HepG2 (cell line): ENCODE data around the gene MRPL14. TPM values are rescaled to one million over a fixed set of nuclear protein-coding genes. Genes with fewer than 3 reads are reported as not detected.

Source experiments
- ATAD3A ChIP-seq: sonication (generic); formaldehyde crosslinking; IDR thresholded peaks from 2 replicates; pipeline ENCODE4 v1.4.0; 2020; ENCODE audit warnings: missing genetic modification reagents
- CAMTA2 ChIP-seq: sonication (generic); formaldehyde crosslinking; IDR thresholded peaks from 2 replicates; pipeline ENCODE4 v1.4.0; 2020; ENCODE audit warnings: mild to moderate bottlenecking, missing genetic modification reagents, borderline replicate concordance
- DR1 ChIP-seq: sonication (generic); formaldehyde crosslinking; IDR thresholded peaks from 2 replicates; pipeline ENCODE4 v1.8.0; 2021; ENCODE audit warnings: mild to moderate bottlenecking, missing genetic modification reagents, inconsistent platforms
- ELF1 ChIP-seq: sonication (generic); formaldehyde crosslinking; IDR thresholded peaks from 2 replicates; pipeline ENCODE4 v1.4.0; 2020; ENCODE audit warnings: missing genetic modification reagents
- FOXK1 ChIP-seq: sonication (generic); formaldehyde crosslinking; IDR thresholded peaks from 2 replicates; pipeline ENCODE4 v1.4.0; 2020; ENCODE audit warnings: low read depth, missing genetic modification reagents, borderline replicate concordance
- GATAD1 ChIP-seq: IDR thresholded peaks from 2 replicates; pipeline ENCODE4 v1.6.1; 2016; ENCODE audit warnings: missing genetic modification reagents, missing compliant biosample characterization
- GFI1 ChIP-seq: sonication (generic); formaldehyde crosslinking; IDR thresholded peaks from 2 replicates; pipeline ENCODE4 v1.5.0; 2020; ENCODE audit warnings: missing genetic modification reagents, mild to moderate bottlenecking, borderline replicate concordance
- HES4 ChIP-seq: sonication (generic); formaldehyde crosslinking; IDR thresholded peaks from 2 replicates; pipeline ENCODE4 v1.9.0; 2021; ENCODE audit warnings: mild to moderate bottlenecking, missing genetic modification reagents, borderline replicate concordance
- HMGA1 ChIP-seq: sonication (generic); formaldehyde crosslinking; conservative IDR thresholded peaks from 2 replicates; pipeline ENCODE4 v1.4.0; 2020; ENCODE audit warnings: missing genetic modification reagents
- HOXA7 ChIP-seq: sonication (generic); formaldehyde crosslinking; IDR thresholded peaks from 2 replicates; pipeline ENCODE4 v1.8.1; 2022; ENCODE audit warnings: mild to moderate bottlenecking, missing genetic modification reagents, moderate library complexity
- KDM5A ChIP-seq: fragments of 200-600 bp; sonication (generic); IDR thresholded peaks from 2 replicates; pipeline ENCODE4 v1.7.0; 2018; ENCODE audit warnings: antibody characterized with exemption, mild to moderate bottlenecking, low read length, borderline replicate concordance
- KMT2A ChIP-seq: sonication (generic); formaldehyde crosslinking; IDR thresholded peaks from 2 replicates; pipeline ENCODE4 v1.4.0; 2020; ENCODE audit warnings: missing genetic modification reagents
- MYPOP ChIP-seq: sonication (generic); formaldehyde crosslinking; IDR thresholded peaks from 2 replicates; pipeline ENCODE4 v1.8.1; 2023; ENCODE audit warnings: mild to moderate bottlenecking, moderate library complexity, missing genetic modification reagents
- SP4 ChIP-seq: sonication (generic); formaldehyde crosslinking; IDR thresholded peaks from 2 replicates; pipeline ENCODE4 v1.8.1; 2023; ENCODE audit warnings: mild to moderate bottlenecking, missing genetic modification reagents
- TEAD3 ChIP-seq: optimal IDR thresholded peaks from 2 replicates; pipeline ENCODE3; 2016; ENCODE audit warnings: borderline replicate concordance
- TOPORS ChIP-seq: sonication (generic); formaldehyde crosslinking; IDR thresholded peaks from 2 replicates; pipeline ENCODE4 v1.8.0; 2023; ENCODE audit warnings: mild to moderate bottlenecking, missing genetic modification reagents
- ZBTB2 ChIP-seq: sonication (generic); formaldehyde crosslinking; IDR thresholded peaks from 2 replicates; pipeline ENCODE4 v1.8.0; 2022; ENCODE audit warnings: low read depth, missing genetic modification reagents
- ZBTB20 ChIP-seq: sonication (generic); formaldehyde crosslinking; IDR thresholded peaks from 2 replicates; pipeline ENCODE4 v1.8.1; 2023; ENCODE audit warnings: missing genetic modification reagents, low read depth, mild to moderate bottlenecking, borderline replicate concordance
- ZBTB42 ChIP-seq: sonication (generic); formaldehyde crosslinking; IDR thresholded peaks from 2 replicates; pipeline ENCODE4 v1.5.0; 2020; ENCODE audit warnings: mild to moderate bottlenecking, missing genetic modification reagents
- ZNF33B ChIP-seq: sonication (generic); formaldehyde crosslinking; IDR thresholded peaks from 2 replicates; pipeline ENCODE4 v1.5.1; 2020; ENCODE audit warnings: mild to moderate bottlenecking, missing genetic modification reagents
- ZNF547 ChIP-seq: sonication (generic); formaldehyde crosslinking; IDR thresholded peaks from 2 replicates; pipeline ENCODE4 v1.5.1; 2020; ENCODE audit warnings: mild to moderate bottlenecking, missing genetic modification reagents
- ZNF549 ChIP-seq: sonication (generic); formaldehyde crosslinking; IDR thresholded peaks from 2 replicates; pipeline ENCODE4 v1.5.0; 2020; ENCODE audit warnings: missing genetic modification reagents
- ZNF678 ChIP-seq: sonication (generic); formaldehyde crosslinking; IDR thresholded peaks from 2 replicates; pipeline ENCODE4 v1.4.0; 2020; ENCODE audit warnings: mild to moderate bottlenecking, missing genetic modification reagents
- ZNF687 ChIP-seq: sonication (generic); formaldehyde crosslinking; IDR thresholded peaks from 2 replicates; pipeline ENCODE4 v1.5.1; 2020; ENCODE audit warnings: mild to moderate bottlenecking, missing genetic modification reagents, moderate library complexity
- ZNF7 ChIP-seq: IDR thresholded peaks from 2 replicates; pipeline ENCODE4 v1.6.1; 2016; ENCODE audit warnings: missing biosample characterization, missing genetic modification reagents
- polyA plus RNA-seq, 8 experiments: library from polyadenylated mRNA; depleted of rRNA in 3 of 8; stranded (reverse) in 7 of 8; unstranded in 1 of 8; fragments of >200 nt; fragmentation: Illumina TruSeq in 4 of 8; extraction: Trizol in 4 of 8; gene quantifications; 2 replicates each; pipeline versions ENCODE4 v1.2.1 to v1.2.3, GENCODE V29; 2011 to 2016; ENCODE audit warnings: low read depth in 4 of 8, missing spikeins in 1 of 8, mixed read lengths in 1 of 8; ENCODE audit not compliant: insufficient read depth in 1 of 8
- total RNA-seq, 5 experiments: library from RNA; depleted of rRNA; stranded (reverse); fragments of >200 nt; fragmentation: Illumina TruSeq; extraction: Trizol; gene quantifications; 2 replicates each; pipeline ENCODE4 v1.2.3, GENCODE V29; 2016; ENCODE audit warnings: low read depth in 1 of 5

MRPL14 gene
- total and polyA plus RNA-seq, 2 of the 13 experiments (the other 11 are each of a cell fraction or from before 2014, with no cell fraction given) = 157 to 178 TPM

- TF ChIP-seq HOXA7 (CRISPR knock-in tag) (no peak), GATAD1 (CRISPR knock-in tag) (0 out of 2 replicates have a peak, but pooled peaks have one; percentile 18), KDM5A (peak; percentile 43; the same call in 1 of the 2 replicates), KMT2A (CRISPR knock-in tag) (0 out of 2 replicates have a peak, but pooled peaks have one; percentile 5), ZNF33B (no peak), HES4 (CRISPR knock-in tag) (peak; percentile 77; the same call in 1 of the 2 replicates), CAMTA2 (CRISPR knock-in tag) (peak; percentile 82; the same call in 1 of the 2 replicates), TEAD3 (CRISPR knock-in tag) (peak; percentile 16), ZNF547 (CRISPR knock-in tag) (no peak), DR1 (no peak), MYPOP (CRISPR knock-in tag) (0 out of 2 replicates have a peak, but pooled peaks have one; percentile 11), TOPORS (CRISPR knock-in tag) (peak; percentile 37; the same call in 1 of the 2 replicates), GFI1 (CRISPR knock-in tag) (peak; percentile 0; the same call in 1 of the 2 replicates), ELF1 (CRISPR knock-in tag) (0 out of 2 replicates have a peak, but pooled peaks have one; percentile 3), ATAD3A (CRISPR knock-in tag) (0 out of 2 replicates have a peak, but pooled peaks have one; percentile 23), ZNF678 (CRISPR knock-in tag) (0 out of 2 replicates have a peak, but pooled peaks have one; percentile 27), FOXK1 (CRISPR knock-in tag) (no peak; the same call in 1 of the 2 replicates), ZNF7 (CRISPR knock-in tag) (no peak), ZBTB2 (CRISPR knock-in tag) (0 out of 2 replicates have a peak, but pooled peaks have one; percentile 17), ZBTB42 (CRISPR knock-in tag) (0 out of 2 replicates have a peak, but pooled peaks have one; percentile 46), SP4 (no peak), ZNF549 (CRISPR knock-in tag) (no peak), ZNF687 (CRISPR knock-in tag) (peak; percentile 48), HMGA1 (CRISPR knock-in tag) (no peak), ZBTB20 (CRISPR knock-in tag) (no peak)
These were observed 54.2 kb downstream of the MRPL14 start (continued) for GRCh38 chr6:44072959-44073611.
